Glutamatergic neuron (in vitro differentiated cells): ENCODE results near the gene HOXA11. TPM values are rescaled to one million over a fixed set of nuclear protein-coding genes. Genes with fewer than 3 reads are reported as not detected.

Experiments used
- DNase-seq: peaks from one replicate; pipeline ENCODE4 v3.0.0; 2022
- H3K27ac Mint-ChIP-seq: one replicate; pipeline ENCODE4 v1.8.0; 2020; ENCODE audit warnings: mild to moderate bottlenecking, mixed read lengths, inconsistent platforms; ENCODE audit not compliant: unreplicated experiment
- H3K27me3 Mint-ChIP-seq: one replicate; pipeline ENCODE4 v1.8.0; 2020; ENCODE audit warnings: mild to moderate bottlenecking, moderate library complexity, mixed read lengths, inconsistent platforms; ENCODE audit not compliant: unreplicated experiment
- H3K36me3 Mint-ChIP-seq: one replicate; pipeline ENCODE4 v1.8.0; 2020; ENCODE audit warnings: mild to moderate bottlenecking, mixed read lengths, inconsistent platforms; ENCODE audit not compliant: unreplicated experiment
- H3K4me1 Mint-ChIP-seq: one replicate; pipeline ENCODE4 v1.8.0; 2020; ENCODE audit warnings: mild to moderate bottlenecking, low read depth, mixed read lengths, inconsistent platforms; ENCODE audit not compliant: unreplicated experiment
- H3K4me3 Mint-ChIP-seq: one replicate; pipeline ENCODE4 v1.8.0; 2020; ENCODE audit warnings: mild to moderate bottlenecking, mixed read lengths, inconsistent platforms; ENCODE audit not compliant: unreplicated experiment
- H3K9me3 Mint-ChIP-seq: one replicate; pipeline ENCODE4 v1.8.0; 2020; ENCODE audit warnings: mild to moderate bottlenecking, moderate library complexity, mixed read lengths, inconsistent platforms; ENCODE audit not compliant: unreplicated experiment
- total RNA-seq: library from RNA; stranded (reverse); fragmentation: NEBNext Ultra II Directional; extraction: Animal tissue kit (Norgen Biotek cat#: 25700); gene quantifications from one replicate; pipeline ENCODE4 v1.2.1, GENCODE V29; 2021; ENCODE audit not compliant: unreplicated experiment
- TF ChIP-seq, protein P1 (sequence below): fragments of 200-600 bp; sonication (generic); IDR thresholded peaks from one replicate; pipeline ENCODE4 v1.5.0; 2021; ENCODE audit not compliant: partially characterized antibody, unreplicated experiment

The HOXA11 gene
- total RNA-seq, 1 donor from 2014 or later, result not detected

DNA sequence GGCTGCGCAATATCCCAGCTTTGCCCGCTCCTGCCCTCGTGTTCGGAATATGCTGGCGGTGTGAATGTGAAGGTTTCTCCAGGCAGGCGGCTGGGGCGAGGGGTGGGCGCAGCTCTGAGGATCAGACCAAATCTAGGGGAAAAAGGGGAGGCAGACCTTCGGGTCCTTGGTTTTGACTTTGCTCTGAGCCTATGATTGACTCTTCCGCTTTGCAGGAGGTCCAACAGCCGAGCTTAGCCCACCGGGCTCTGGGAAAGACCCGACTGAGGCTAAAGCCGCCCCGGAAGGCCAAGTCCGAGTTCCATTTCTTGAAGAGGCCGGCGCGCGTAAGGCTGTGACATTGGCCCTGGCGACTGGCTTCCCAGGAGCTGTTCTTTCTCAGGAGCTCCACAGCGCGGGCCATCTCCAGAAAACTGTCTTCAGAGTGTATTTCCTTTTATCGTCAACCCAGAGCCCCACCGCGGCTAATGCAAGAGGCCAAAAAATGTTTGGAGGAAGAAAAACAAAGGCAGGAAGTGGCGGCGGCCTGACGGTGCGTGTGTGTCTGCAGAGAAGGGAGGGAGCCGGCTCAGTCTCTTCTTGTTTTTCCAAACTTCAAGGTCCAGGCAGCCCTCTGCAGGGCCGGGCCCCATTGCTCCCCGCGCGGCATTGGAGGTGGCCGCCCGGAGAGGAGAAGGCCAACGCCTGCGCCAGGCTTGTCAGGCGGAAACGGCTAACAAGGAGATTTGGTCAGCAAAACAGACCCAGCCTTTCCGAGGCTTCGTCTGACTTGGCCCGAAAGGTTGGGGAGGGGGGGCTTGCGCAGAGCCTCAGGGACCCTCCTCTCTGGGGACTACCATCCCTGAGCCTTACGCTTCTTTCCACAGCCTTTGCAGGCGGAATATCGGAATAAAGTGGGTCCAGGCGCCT is 3.6 kb upstream of the HOXA11 start:
- peaks cover 3% of the 10 kb centered on the region for H3K36me3 Mint-ChIP-seq
- peak; percentile 33 for DNase-seq
- H3K4me3 Mint-ChIP-seq, result peak overlapping the region; percentile 9
- peaks cover 19% of the 10 kb centered on the region for H3K9me3 Mint-ChIP-seq
- H3K27me3 Mint-ChIP-seq, result peaks cover 59% of the 10 kb centered on the region
- peaks cover 3% of the 10 kb centered on the region for H3K4me1 Mint-ChIP-seq
- H3K27ac Mint-ChIP-seq, result no peak overlapping the region
- TF ChIP-seq, protein P1, sequence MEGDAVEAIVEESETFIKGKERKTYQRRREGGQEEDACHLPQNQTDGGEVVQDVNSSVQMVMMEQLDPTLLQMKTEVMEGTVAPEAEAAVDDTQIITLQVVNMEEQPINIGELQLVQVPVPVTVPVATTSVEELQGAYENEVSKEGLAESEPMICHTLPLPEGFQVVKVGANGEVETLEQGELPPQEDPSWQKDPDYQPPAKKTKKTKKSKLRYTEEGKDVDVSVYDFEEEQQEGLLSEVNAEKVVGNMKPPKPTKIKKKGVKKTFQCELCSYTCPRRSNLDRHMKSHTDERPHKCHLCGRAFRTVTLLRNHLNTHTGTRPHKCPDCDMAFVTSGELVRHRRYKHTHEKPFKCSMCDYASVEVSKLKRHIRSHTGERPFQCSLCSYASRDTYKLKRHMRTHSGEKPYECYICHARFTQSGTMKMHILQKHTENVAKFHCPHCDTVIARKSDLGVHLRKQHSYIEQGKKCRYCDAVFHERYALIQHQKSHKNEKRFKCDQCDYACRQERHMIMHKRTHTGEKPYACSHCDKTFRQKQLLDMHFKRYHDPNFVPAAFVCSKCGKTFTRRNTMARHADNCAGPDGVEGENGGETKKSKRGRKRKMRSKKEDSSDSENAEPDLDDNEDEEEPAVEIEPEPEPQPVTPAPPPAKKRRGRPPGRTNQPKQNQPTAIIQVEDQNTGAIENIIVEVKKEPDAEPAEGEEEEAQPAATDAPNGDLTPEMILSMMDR, result no peak

DNA sequence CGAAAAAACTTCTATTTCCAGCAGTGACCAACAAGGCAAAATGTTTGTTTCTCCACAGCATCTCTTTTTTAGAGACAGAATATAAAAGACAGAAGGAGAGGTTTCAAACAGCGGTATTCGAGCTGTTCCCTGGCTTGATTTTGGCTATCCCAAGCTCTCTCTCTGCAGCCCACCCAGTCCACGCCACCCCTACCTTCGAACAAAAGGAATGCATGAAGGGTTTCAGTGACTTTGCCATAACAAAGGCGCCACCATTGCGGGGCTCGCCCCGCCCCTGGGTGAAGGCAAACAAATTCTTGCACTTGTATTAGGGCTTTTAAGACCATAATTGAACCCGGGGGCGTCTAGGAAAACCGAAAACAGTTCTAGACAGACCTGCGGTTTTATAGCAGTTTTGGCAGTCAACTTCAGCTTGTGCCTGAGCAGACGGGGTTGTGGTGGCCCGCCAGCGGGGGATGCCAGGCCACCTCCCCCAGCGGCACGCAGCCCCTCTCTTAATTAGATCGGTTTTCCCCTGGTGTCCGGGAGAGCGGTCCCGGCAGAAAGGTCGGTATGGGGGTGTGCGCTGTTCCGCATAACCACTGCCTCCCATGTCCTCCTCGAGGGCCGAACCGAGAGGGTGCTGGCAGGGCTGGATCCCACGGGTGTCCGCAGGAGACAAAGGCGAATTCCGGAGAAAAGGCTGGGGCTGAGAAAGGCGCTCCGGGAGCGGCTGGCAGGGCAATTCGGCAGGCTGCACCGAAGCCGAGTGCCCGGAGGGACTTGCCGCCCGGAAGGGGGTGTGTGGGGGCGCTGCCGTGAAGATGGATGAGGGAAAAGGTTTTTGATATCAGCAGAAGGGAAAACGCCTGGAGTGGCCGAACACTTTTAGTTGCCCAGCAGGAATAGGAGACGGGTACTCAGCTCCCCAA is 2.7 kb upstream of the HOXA11 start:
- H3K27ac Mint-ChIP-seq, result no peak overlapping the region
- H3K9me3 Mint-ChIP-seq, result peaks cover 20% of the 10 kb centered on the region
- peaks cover 3% of the 10 kb centered on the region for H3K4me1 Mint-ChIP-seq
- peak overlapping the region; percentile 9 for H3K4me3 Mint-ChIP-seq
- DNase-seq, result peak; percentile 20
- peaks cover 3% of the 10 kb centered on the region for H3K36me3 Mint-ChIP-seq
- TF ChIP-seq, protein P1, result no peak
- peaks cover 62% of the 10 kb centered on the region for H3K27me3 Mint-ChIP-seq

DNA sequence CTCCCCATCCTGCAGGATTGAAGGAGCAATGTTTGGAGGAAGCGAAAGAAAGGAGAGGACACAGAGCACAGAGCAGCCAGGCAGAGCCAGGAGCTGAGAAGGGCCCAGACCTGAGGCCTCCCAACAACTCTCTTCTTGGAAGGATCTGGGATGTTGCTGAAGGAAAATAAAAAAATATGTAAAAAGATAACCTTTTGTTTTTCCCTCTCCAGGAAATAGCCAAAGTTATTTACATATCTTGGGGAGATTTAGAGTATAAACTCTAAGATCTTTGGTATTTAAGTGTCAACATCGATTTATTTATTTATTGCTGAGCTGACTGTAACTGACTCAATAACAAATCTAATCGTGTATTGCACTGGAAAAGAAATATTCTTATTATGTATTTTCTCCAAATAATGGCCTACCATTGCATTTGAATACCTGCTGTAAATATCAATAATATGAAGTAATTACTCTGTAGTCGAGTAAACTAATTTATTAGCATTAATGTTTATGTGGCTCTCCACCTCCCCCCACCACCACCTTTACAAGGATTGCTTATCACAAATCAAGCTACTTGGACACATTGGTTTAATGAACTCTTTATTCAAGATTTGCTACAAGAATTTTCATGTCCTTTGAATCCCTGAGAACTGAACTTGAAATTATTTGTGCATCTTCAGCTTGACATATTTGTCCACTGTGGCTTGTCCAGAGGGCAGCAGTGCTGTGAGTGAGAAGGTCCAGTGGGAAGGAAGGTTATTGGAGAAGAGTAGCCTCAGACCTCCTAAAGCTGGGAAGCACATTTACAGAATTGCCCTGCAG is 1.8 kb upstream of the HOXA11 start:
- Mint-ChIP-seq H3K27ac (no peak overlapping the region), H3K4me1 (peaks cover 3% of the 10 kb centered on the region), H3K4me3 (no peak overlapping the region), H3K36me3 (peaks cover 3% of the 10 kb centered on the region), H3K27me3 (peaks cover 65% of the 10 kb centered on the region), H3K9me3 (peaks cover 20% of the 10 kb centered on the region)
- TF ChIP-seq, protein P1, result no peak
- DNase-seq, result no peak

DNA sequence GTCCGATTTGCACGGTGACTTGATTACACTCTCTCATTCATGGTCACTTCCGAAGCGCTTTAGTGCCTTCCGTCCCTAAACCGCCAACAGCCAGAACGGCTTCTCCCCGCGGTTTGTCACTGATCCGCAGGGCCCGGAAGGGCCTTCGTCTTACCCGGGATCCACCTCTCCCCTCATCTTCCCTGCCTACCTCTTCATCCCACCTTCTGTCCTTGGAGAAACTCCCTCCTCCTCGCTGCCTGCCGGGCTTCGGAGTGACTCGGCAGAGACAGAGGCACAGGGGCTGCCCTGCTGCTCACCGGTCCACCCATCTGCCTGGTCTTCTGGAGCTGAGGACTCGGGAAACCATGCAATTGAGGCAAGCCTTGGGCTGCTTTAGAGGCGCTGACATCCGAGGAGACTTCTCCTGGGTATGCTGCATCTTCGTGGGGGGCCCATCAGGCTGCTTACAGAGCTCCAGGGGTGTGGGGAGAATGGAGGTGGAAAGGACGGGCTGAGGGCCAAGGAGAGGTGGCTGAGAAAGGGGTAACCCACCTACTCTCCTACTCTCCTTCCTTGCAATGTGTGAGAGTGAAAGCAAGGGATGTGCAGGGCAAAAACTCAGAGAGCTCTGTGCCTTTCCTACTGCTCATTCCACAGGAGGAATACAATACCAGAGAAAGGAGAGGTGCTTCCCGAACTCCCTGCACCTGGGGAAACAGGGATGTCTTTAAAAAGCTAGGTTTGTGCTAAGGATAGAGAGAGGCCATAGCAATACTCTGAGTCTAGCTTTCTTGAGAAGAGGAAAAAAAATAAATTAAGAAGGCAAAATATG is 1.0 kb upstream of the HOXA11 start:
- TF ChIP-seq, protein P1, result no peak
- Mint-ChIP-seq H3K4me1 (peaks cover 3% of the 10 kb centered on the region), H3K4me3 (no peak overlapping the region), H3K27me3 (peaks cover 62% of the 10 kb centered on the region), H3K27ac (no peak overlapping the region), H3K9me3 (peaks cover 20% of the 10 kb centered on the region), H3K36me3 (peaks cover 3% of the 10 kb centered on the region)
- peak; percentile 19 for DNase-seq
